ENCODE measurements around the gene ATRN.

- TF ChIP-seq, protein P1, sequence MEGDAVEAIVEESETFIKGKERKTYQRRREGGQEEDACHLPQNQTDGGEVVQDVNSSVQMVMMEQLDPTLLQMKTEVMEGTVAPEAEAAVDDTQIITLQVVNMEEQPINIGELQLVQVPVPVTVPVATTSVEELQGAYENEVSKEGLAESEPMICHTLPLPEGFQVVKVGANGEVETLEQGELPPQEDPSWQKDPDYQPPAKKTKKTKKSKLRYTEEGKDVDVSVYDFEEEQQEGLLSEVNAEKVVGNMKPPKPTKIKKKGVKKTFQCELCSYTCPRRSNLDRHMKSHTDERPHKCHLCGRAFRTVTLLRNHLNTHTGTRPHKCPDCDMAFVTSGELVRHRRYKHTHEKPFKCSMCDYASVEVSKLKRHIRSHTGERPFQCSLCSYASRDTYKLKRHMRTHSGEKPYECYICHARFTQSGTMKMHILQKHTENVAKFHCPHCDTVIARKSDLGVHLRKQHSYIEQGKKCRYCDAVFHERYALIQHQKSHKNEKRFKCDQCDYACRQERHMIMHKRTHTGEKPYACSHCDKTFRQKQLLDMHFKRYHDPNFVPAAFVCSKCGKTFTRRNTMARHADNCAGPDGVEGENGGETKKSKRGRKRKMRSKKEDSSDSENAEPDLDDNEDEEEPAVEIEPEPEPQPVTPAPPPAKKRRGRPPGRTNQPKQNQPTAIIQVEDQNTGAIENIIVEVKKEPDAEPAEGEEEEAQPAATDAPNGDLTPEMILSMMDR (IDR thresholded peaks at IDR 0.05; ENCODE audit: poor library complexity) = no peak
- no peak for TF ChIP-seq EZH2 (IDR thresholded peaks at IDR 0.05; ENCODE audit: borderline replicate concordance)
- TF ChIP-seq EZH2phosphoT487 (IDR thresholded peaks at IDR 0.05; ENCODE audit: low read depth, severe bottlenecking, unreplicated experiment) = no peak
Measured at GRCh38 chr20:3452136-3452535, 18.7 kb upstream of the ATRN start.

All from hepatocyte (in vitro differentiated cells).